Measurements from ENCODE around the gene SUGP1. TPM values are rescaled to one million over a fixed set of nuclear protein-coding genes. Genes with fewer than 3 reads are reported as not detected.
A peak's percentile ranks its signal among the peaks of the same experiment; 100 is the strongest.

The SUGP1 gene
- total RNA-seq, 6 experiments from 2014 or later, result 19.7 to 25.9 (median 23.6) TPM

DNA sequence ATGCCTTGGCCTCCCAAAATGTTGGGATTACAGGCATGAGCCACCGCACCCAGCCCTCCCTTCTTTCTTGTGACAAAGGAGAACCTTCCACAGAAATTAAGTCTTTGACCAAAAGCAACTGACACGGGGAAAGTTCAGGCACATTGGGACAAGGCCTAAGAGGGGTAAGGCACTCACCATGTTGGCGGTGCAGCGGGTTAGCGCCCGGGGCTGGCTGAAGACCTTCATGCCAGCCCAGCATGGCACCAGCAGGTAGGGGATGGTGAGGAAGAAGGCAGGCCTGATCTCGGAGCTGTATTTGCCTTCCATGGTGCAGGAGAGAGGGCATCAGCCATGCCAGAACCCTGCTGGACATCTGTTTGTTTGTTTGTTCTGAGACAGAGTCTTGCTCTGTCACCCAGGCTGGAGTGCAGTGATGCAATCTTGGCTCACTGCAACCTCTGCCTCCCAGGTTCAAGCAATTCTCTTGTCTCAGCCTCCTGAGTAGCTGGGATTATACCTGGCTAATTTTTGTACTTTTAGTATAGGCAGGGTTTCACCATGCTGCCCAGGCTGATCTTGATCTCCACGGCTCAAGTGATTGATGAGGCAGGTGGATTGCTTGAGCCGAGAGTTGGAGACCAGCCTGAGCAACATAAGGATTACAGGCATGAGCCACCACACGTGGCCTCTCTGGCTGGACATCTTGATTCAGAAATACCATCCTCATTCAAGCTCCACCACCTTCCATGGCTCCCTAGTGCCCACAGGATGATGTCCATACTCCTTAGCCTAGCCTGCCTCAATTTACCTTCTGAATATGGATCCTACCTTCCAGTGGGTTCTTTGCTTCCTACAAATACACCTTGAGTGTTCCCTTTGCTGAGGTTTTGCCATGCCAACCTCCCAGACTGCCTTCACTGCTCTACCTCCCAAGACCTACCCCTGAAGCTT, 51.6 kb downstream of the SUGP1 start:
- ATAC-seq, result peak; percentile 51 to 72 (median 60)
- 71% methylated on average over 2 of the region's 10 CpGs for WGBS (ENCODE audit: insufficient coverage, low coverage, low lambda C conversion rate, missing lambda C conversion rate)

DNA sequence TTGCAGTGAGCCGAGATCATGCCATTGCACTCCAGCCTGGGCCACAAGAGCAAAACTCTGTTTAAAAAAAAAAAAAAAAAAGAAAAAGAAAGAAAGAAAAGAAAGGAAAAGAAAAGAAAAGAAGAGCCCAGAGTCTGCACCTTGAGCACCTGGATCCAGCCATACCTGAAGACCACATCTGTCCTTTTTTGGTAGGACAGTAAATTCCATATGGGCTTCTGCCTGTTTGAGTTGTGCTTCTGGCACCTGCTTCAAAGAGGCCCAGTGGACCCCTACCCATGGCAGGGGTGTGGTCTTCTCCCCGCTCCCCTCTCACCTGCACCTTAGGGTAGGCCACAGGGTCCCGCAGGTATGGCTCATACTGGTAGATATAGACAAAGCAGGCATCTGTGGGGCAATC, 53.0 kb downstream of the SUGP1 start:
- ATAC-seq, result no peak
- Histone ChIP-seq H3K9me3 (no peaks in the 10 kb centered on the region), H3K36me3 (no peaks in the 10 kb centered on the region), H3K27ac (no peak overlapping the region), H3K27me3 (no peaks in the 10 kb centered on the region), H3K4me1 (peaks cover 0 to 15% (median 6%) of the 10 kb centered on the region in 4 donors), H3K4me3 (no peak overlapping the region)
- no peak for DNase-seq
- 96% methylated on average over 3 of the region's 3 CpGs for WGBS (ENCODE audit: insufficient coverage, low coverage, low lambda C conversion rate, missing lambda C conversion rate)
- no peak for TF ChIP-seq POLR2A (IDR thresholded peaks at IDR 0.05)
- TF ChIP-seq, protein P1, sequence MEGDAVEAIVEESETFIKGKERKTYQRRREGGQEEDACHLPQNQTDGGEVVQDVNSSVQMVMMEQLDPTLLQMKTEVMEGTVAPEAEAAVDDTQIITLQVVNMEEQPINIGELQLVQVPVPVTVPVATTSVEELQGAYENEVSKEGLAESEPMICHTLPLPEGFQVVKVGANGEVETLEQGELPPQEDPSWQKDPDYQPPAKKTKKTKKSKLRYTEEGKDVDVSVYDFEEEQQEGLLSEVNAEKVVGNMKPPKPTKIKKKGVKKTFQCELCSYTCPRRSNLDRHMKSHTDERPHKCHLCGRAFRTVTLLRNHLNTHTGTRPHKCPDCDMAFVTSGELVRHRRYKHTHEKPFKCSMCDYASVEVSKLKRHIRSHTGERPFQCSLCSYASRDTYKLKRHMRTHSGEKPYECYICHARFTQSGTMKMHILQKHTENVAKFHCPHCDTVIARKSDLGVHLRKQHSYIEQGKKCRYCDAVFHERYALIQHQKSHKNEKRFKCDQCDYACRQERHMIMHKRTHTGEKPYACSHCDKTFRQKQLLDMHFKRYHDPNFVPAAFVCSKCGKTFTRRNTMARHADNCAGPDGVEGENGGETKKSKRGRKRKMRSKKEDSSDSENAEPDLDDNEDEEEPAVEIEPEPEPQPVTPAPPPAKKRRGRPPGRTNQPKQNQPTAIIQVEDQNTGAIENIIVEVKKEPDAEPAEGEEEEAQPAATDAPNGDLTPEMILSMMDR (IDR thresholded peaks at IDR 0.05), result no peak
- intact Hi-C loops (cut with DNase I), result no loop called here

More for the DNA sequence above, 51.6 kb downstream of the SUGP1 start:
- Histone ChIP-seq H3K9me3 (no peaks in the 10 kb centered on the region), H3K4me3 (no peak overlapping the region), H3K27ac (no peak overlapping the region), H3K27me3 (no peaks in the 10 kb centered on the region), H3K36me3 (no peaks in the 10 kb centered on the region), H3K4me1 (peaks cover 0 to 21% (median 9%) of the 10 kb centered on the region in 4 donors)
- TF ChIP-seq, protein P1 (IDR thresholded peaks at IDR 0.05), result no peak
- TF ChIP-seq POLR2A (IDR thresholded peaks at IDR 0.05), result no peak
- DNase-seq, result peak in 2 of 3 donors; percentile 62 to 66
- intact Hi-C loops (cut with DNase I), result no loop called here

DNA sequence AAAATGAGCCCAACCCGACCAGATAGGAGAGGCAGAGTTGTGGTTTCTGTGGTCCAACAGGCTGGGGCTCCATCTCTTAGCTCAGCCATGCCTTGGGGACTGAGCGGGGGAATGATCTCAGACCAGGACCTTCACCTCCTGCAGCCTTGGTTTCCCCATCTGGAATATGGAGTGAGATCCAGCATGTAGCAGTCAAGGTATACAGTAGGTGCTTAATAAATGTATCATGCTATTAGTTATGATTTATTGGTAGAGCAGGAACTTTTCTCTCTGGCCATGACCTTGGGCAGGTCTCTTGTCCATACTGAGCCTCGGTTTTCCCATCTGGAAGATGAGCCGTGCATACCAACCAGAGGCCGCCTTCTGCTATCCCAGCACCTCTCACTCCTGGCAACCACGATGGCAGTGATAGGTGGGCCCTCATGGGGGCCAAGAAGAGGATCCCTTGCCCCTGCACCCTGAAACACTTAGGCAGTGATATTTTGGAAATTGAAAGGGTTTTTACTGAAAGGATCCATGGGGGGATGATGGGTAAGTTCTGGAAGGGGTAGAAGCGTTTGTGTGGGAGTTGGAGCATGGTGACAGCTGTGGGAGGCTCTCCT, 56.3 kb downstream of the SUGP1 start:
- peaks cover 0 to 8% (median 3%) of the 10 kb centered on the region in 4 donors for H3K4me1 ChIP-seq
- intact Hi-C loops (cut with DNase I), result no loop called here
- TF ChIP-seq, protein P1 (IDR thresholded peaks at IDR 0.05), result no peak
- no peak for TF ChIP-seq POLR2A (IDR thresholded peaks at IDR 0.05)
- ATAC-seq, result no peak
- no peaks in the 10 kb centered on the region for H3K9me3 ChIP-seq
- H3K4me3 ChIP-seq, result no peak overlapping the region
- no peaks in the 10 kb centered on the region for H3K36me3 ChIP-seq
- WGBS (ENCODE audit: insufficient coverage, low coverage, low lambda C conversion rate, missing lambda C conversion rate), result 100% methylated on average over 1 of the region's 7 CpGs
- no peak overlapping the region for H3K27ac ChIP-seq
- no peaks in the 10 kb centered on the region for H3K27me3 ChIP-seq
- no peak for DNase-seq

DNA sequence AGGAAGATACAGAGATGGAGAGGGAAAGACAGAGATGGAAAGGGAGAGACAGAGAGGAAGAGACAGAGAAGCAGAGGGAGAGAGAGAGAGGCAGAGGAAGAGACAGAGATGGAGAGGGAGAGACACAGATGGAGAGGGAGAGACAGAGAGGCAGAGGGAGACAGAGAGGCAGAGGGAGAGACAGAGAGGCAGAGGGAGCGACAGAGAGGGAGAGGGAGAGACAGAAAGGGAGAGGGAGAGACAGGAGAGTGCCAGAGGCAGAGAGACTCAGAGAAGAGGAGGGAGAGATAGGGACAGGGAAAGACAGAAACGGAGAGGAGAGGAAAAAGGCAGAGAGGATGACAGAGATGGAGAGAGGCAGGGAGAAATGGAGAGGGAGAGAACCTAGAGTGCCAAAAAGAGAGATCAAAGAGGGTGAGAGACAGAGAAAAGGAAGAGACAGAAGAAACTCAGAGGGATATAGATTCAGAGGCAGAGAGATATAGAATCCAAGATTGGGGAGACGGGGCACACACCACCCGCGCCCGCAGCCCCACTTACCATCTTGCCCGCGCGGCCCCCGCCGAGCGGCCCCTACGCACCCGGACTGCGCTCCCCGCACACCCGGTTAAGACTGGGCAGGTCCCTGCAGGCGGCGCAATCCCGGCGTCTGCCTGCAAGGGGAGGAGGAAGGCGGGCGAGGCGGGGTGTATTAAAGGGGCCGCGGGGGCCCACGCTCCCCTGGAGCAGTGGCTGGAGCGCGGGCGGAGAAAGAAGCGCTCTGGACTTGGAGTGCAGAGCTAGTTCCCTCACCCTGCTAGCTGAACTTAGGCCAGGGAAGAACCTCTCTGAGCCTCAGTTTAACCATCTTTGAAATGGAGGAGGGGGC, 57.9 kb downstream of the SUGP1 start:
- 22% methylated on average over 2 of the region's 31 CpGs for WGBS (ENCODE audit: insufficient coverage, low coverage, low lambda C conversion rate, missing lambda C conversion rate)
- ATAC-seq, result no peak
- no peak overlapping the region for H3K4me3 ChIP-seq
- no peak for DNase-seq
- H3K27ac ChIP-seq, result no peak overlapping the region
- H3K36me3 ChIP-seq, result no peaks in the 10 kb centered on the region
- H3K9me3 ChIP-seq, result no peaks in the 10 kb centered on the region
- no peaks in the 10 kb centered on the region for H3K4me1 ChIP-seq
- intact Hi-C loops (cut with DNase I), result no loop called here
- TF ChIP-seq, protein P1 (IDR thresholded peaks at IDR 0.05), result no peak
- TF ChIP-seq POLR2A (IDR thresholded peaks at IDR 0.05), result no peak
- H3K27me3 ChIP-seq, result no peaks in the 10 kb centered on the region
